Nephron progenitor cell (in vitro differentiated cells): ENCODE data around the gene CLEC11A.

Experiments used
- DNase-seq: peaks from one replicate; pipeline ENCODE4 v3.0.0; 2021
- H3K27ac Mint-ChIP-seq: 2 replicates; pipeline ENCODE4 v1.8.0; 2021; ENCODE audit warnings: mild to moderate bottlenecking, moderate library complexity, mixed read lengths
- H3K27me3 Mint-ChIP-seq: 2 replicates; pipeline ENCODE4 v1.8.0; 2021; ENCODE audit warnings: mild to moderate bottlenecking, low read depth, mixed read lengths; ENCODE audit not compliant: poor library complexity
- H3K36me3 Mint-ChIP-seq: 2 replicates; pipeline ENCODE4 v1.8.0; 2021; ENCODE audit warnings: low read depth, mixed read lengths
- H3K4me1 Mint-ChIP-seq: 2 replicates; pipeline ENCODE4 v1.8.0; 2021; ENCODE audit warnings: mixed read lengths
- H3K4me3 Mint-ChIP-seq: 2 replicates; pipeline ENCODE4 v1.8.0; 2021; ENCODE audit warnings: mild to moderate bottlenecking, moderate library complexity, mixed read lengths
- H3K9me3 Mint-ChIP-seq: 2 replicates; pipeline ENCODE4 v1.8.0; 2021; ENCODE audit warnings: mild to moderate bottlenecking, moderate library complexity, mixed read lengths
- CTCF ChIP-seq: fragments of 200-600 bp; sonication (generic); IDR thresholded peaks from 2 replicates; pipeline ENCODE4 v1.5.0; 2021; ENCODE audit warnings: antibody characterized with exemption

CLEC11A gene

GRCh38 chr19:50729894-50730293, 6.7 kb downstream of the CLEC11A start:
- Mint-ChIP-seq H3K4me3 (no peak overlapping the region), H3K4me1 (peaks cover 31% of the 10 kb centered on the region), H3K27ac (no peak overlapping the region), H3K27me3 (peaks cover 20% of the 10 kb centered on the region), H3K36me3 (no peaks in the 10 kb centered on the region), H3K9me3 (no peaks in the 10 kb centered on the region)
- no peak for DNase-seq
- TF ChIP-seq CTCF: no peak

- H3K27me3 Mint-ChIP-seq: peaks cover 40% of the 10 kb centered on the region
- no peak overlapping the region for H3K27ac Mint-ChIP-seq
- H3K4me1 Mint-ChIP-seq: peaks cover 11% of the 10 kb centered on the region
- no peak overlapping the region for H3K4me3 Mint-ChIP-seq
- no peak for TF ChIP-seq CTCF
- no peaks in the 10 kb centered on the region for H3K36me3 Mint-ChIP-seq
- H3K9me3 Mint-ChIP-seq: no peaks in the 10 kb centered on the region
- DNase-seq: no peak
Measured at GRCh38 chr19:50735869-50736268, 12.7 kb downstream of the CLEC11A start.

GRCh38 chr19:50736338-50736737, 13.2 kb downstream of the CLEC11A start:
- TF ChIP-seq CTCF: no peak
- Mint-ChIP-seq H3K27ac (no peak overlapping the region), H3K9me3 (no peaks in the 10 kb centered on the region), H3K4me1 (peaks cover 11% of the 10 kb centered on the region), H3K27me3 (peaks cover 39% of the 10 kb centered on the region), H3K36me3 (no peaks in the 10 kb centered on the region), H3K4me3 (no peak overlapping the region)
- DNase-seq: no peak

- no peak for TF ChIP-seq CTCF
- Mint-ChIP-seq H3K27me3 (peaks cover 25% of the 10 kb centered on the region), H3K27ac (no peak overlapping the region)
Measured at GRCh38 chr19:50739132-50739913, 16.2 kb downstream of the CLEC11A start.

GRCh38 chr19:50739914-50740426, 16.8 kb downstream of the CLEC11A start:
- Mint-ChIP-seq H3K27me3 (peaks cover 22% of the 10 kb centered on the region), H3K4me1 (peaks cover 11% of the 10 kb centered on the region), H3K4me3 (no peak overlapping the region), H3K9me3 (no peaks in the 10 kb centered on the region), H3K27ac (no peak overlapping the region), H3K36me3 (no peaks in the 10 kb centered on the region)
- TF ChIP-seq CTCF: no peak
- DNase-seq: no peak

More at GRCh38 chr19:50739132-50739913, 16.2 kb downstream of the CLEC11A start:
- H3K36me3 Mint-ChIP-seq: no peaks in the 10 kb centered on the region
- H3K4me3 Mint-ChIP-seq: no peak overlapping the region
- H3K9me3 Mint-ChIP-seq: no peaks in the 10 kb centered on the region
- DNase-seq: no peak
- peaks cover 11% of the 10 kb centered on the region for H3K4me1 Mint-ChIP-seq
